Vagina (tissue), 2 donors: ENCODE data around the gene SDK2.

Source experiments
- CTCF ChIP-seq, 3 experiments: fragments of 450-650 bp in 2 of 3; fragments of 200-600 bp in 1 of 3; sonication (generic) in 1 of 3; IDR thresholded peaks; one replicate each; pipeline ENCODE4 v1.5.1; 2017 to 2019; ENCODE audit warnings: antibody characterized with exemption in 3 of 3, mild to moderate bottlenecking in 2 of 3, moderate library complexity in 2 of 3
- POLR2AphosphoS5 ChIP-seq, 2 donors: sonication (generic); formaldehyde crosslinking; IDR thresholded peaks; one replicate each; pipeline ENCODE4 v1.9.0; 2017; ENCODE audit warnings: antibody characterized with exemption in 2 of 2, mild to moderate bottlenecking in 2 of 2, low read depth in 1 of 2; ENCODE audit not compliant: insufficient read depth in 1 of 2

- TF ChIP-seq CTCF (IDR thresholded peaks at IDR 0.05) (no peak), POLR2AphosphoS5 (IDR thresholded peaks at IDR 0.05; ENCODE audit: insufficient read depth in 1 of 2, low read depth in 1 of 2) (no peak)
Observed at GRCh38 chr17:73571511-73572130, 72.6 kb downstream of the SDK2 start.
